Subcutaneous abdominal adipose tissue (tissue), 5 donors: ENCODE measurements around the gene ARID1A.
A peak's percentile ranks its signal among the peaks of the same experiment; 100 is the strongest.

ENCODE experiments used
- H3K27ac ChIP-seq: one replicate; pipeline ENCODE4 v1.7.0; 2013; ENCODE audit warnings: low read depth, mild to moderate bottlenecking, inconsistent platforms, low read length, moderate library complexity
- H3K27me3 ChIP-seq, 5 donors: one replicate each; pipeline ENCODE4 v1.7.0; 2013; ENCODE audit warnings: low read length in 5 of 5, inconsistent platforms in 1 of 5; ENCODE audit not compliant: control insufficient read depth in 5 of 5, insufficient read depth in 4 of 5
- H3K36me3 ChIP-seq, 5 donors: one replicate each; pipeline ENCODE4 v1.7.0; 2013; ENCODE audit warnings: low read length in 5 of 5; ENCODE audit not compliant: control insufficient read depth in 5 of 5, insufficient read depth in 5 of 5
- H3K4me1 ChIP-seq, 5 donors: one replicate each; pipeline ENCODE4 v1.7.0; 2013; ENCODE audit warnings: low read length in 5 of 5, mild to moderate bottlenecking in 3 of 5, moderate library complexity in 1 of 5; ENCODE audit not compliant: control insufficient read depth in 5 of 5, insufficient read depth in 5 of 5
- H3K4me3 ChIP-seq, 5 donors: one replicate each; pipeline ENCODE4 v1.7.0; 2013; ENCODE audit warnings: low read length in 5 of 5, low read depth in 1 of 5
- H3K9ac ChIP-seq, 5 donors: one replicate each; pipeline ENCODE4 v1.7.0; 2013; ENCODE audit warnings: low read length in 5 of 5, mild to moderate bottlenecking in 4 of 5, moderate library complexity in 3 of 5
- H3K9me3 ChIP-seq, 5 donors: one replicate each; pipeline ENCODE4 v1.7.0; 2013; ENCODE audit warnings: low read length in 5 of 5; ENCODE audit not compliant: control insufficient read depth in 5 of 5
- donor health status: healthy.
- donor health status: healthy.
- donor health status: healthy.
- donor health status: healthy.
- donor health status: healthy.

ARID1A gene

DNA sequence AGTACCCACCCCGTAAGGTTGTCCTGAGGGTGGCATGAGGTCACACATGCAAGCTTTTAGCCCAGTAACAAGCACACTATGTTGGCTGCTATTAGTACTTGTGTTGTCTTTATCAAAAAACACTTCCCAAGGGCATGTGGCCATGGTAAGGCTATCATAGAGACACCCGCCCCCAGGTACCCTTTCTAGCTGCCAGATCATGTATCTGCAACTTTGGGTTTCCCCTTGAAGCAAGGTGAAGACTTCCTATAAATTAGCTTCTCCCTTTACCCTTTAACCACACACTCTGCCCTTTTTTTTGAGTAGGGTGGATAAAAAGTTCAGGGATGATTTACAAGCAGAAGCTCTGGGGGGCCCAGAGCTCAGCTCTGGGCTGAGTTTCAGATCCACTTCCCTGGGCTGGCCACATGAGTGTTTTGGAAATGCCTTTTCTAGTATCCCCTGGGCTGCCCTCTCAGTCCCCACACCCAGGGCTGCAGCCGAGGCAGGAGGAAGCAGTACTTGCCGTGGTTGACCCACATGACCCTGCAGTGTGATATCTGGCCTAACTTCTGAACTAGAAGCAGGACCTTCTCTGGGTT lies 132.7 kb downstream of the ARID1A start:
- no peaks in the 10 kb centered on the region for H3K9me3 ChIP-seq
- H3K27me3 ChIP-seq = no peaks in the 10 kb centered on the region
- peak overlapping the region in 4 of 5 donors; percentile 8 to 49 (median 21) for H3K4me3 ChIP-seq
- peaks cover 11 to 58% (median 49%) of the 10 kb centered on the region in 5 donors for H3K4me1 ChIP-seq
- peak overlapping the region in 4 of 5 donors; percentile 6 to 55 (median 22) for H3K9ac ChIP-seq
- H3K36me3 ChIP-seq = peaks cover 4 to 25% (median 16%) of the 10 kb centered on the region in 5 donors
- H3K27ac ChIP-seq = peak overlapping the region; percentile 54

DNA sequence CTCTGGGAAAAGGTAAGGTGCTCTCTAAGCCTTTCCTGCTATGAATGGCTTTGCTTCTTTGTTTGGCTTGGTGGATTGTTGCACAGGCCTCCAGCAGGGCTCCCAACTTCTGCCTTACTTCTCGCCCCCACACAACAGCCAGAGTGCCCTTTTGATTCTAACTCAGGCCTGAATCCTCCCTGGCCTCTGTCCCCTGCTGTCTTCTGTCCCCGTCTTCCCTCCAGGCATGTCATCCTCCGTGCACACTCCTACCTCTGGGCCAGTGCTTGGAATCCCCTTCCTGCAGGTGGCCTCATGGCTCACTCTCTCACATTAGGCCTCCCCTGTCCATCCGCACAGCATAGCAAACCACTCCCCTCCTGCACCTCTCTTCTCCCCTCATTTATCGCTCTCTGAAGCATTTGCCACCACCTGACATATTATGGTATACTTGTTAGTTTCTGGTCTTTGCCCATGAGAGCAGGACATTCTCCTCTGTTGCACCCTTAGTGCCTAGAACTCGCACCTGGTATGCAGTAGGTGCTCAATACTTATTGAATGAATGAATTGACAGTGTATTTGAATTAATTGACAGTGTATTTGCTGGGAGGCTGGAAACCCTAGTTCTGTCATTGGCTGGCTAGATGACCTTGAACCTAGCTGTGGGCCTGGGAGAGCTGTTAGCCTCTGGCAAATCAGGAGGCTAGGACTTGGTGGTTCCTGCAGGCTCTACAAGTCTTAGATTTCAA lies 133.5 kb downstream of the ARID1A start:
- Histone ChIP-seq H3K36me3 (peaks cover 4 to 33% (median 25%) of the 10 kb centered on the region in 5 donors), H3K27me3 (no peaks in the 10 kb centered on the region), H3K27ac (no peak overlapping the region), H3K9me3 (no peaks in the 10 kb centered on the region), H3K4me3 (peak overlapping the region in 3 of 5 donors; percentile 8 to 49 (median 9)), H3K9ac (peak overlapping the region in 1 of 5 donors; percentile 55), H3K4me1 (peaks cover 11 to 58% (median 49%) of the 10 kb centered on the region in 5 donors)

DNA sequence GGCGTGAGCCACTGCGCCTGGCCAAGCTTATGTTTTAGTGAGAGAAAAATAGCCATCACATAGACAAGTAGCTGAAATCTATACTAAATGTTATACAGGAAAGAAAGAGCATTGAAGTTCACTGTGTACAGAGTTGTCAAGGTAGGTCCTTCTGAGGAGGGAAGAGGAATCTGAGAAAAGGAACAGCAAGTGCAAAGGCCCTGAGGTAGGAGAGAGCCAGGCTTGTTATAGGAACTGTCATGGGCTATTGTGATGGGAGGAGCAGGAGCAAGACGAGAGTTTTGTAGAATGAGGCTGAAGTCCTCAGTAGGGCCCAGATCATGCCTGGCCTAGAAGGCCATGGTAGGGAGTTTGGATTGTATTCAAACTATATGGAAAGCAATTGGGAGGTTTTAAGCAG lies 135.2 kb downstream of the ARID1A start:
- Histone ChIP-seq H3K4me1 (peaks cover 11 to 52% (median 46%) of the 10 kb centered on the region in 5 donors), H3K4me3 (no peak overlapping the region), H3K27ac (no peak overlapping the region), H3K9me3 (no peaks in the 10 kb centered on the region), H3K9ac (peak overlapping the region in 1 of 5 donors; percentile 9), H3K27me3 (no peaks in the 10 kb centered on the region), H3K36me3 (peaks cover 4 to 49% (median 38%) of the 10 kb centered on the region in 5 donors)
